ENCODE data around the gene PRDM4.

- TF ChIP-seq TAF1 (IDR thresholded peaks at IDR 0.05; ENCODE audit: borderline replicate concordance, low read depth, low read length) (no peak), CTCF (IDR thresholded peaks at IDR 0.05) (no peak), RCOR1 (IDR thresholded peaks at IDR 0.05; ENCODE audit: low read length) (no peak), JUND (IDR thresholded peaks at IDR 0.05) (no peak), EZH2phosphoT487 (IDR thresholded peaks at IDR 0.05; ENCODE audit: borderline replicate concordance, low read depth) (no peak), FOSL2 (IDR thresholded peaks at IDR 0.05; ENCODE audit: borderline replicate concordance, low read depth) (no peak), RAD21 (IDR thresholded peaks at IDR 0.05; ENCODE audit: low read length) (no peak), YY1 (IDR thresholded peaks at IDR 0.05; ENCODE audit: low read depth) (no peak), POLR2AphosphoS5 (IDR thresholded peaks at IDR 0.05; ENCODE audit: low read depth, low read length) (no peak)
Observed at GRCh38 chr12:107761502-107761904, 566 bp upstream of the PRDM4 start.
